H1 (cell line): ENCODE results near the gene SPATA31E1. TPM values are rescaled to one million over a fixed set of nuclear protein-coding genes. Genes with fewer than 3 reads are reported as not detected.

Source experiments
- EGR1 ChIP-seq: IDR thresholded peaks from 2 replicates; pipeline ENCODE4 v1.6.1; 2011; ENCODE audit warnings: low read depth, low read length, borderline replicate concordance
- JUN ChIP-seq: IDR thresholded peaks from 2 replicates; pipeline ENCODE4 v1.6.1; 2011; ENCODE audit warnings: low read depth, mild to moderate bottlenecking, improper control_type of control experiment, low read length
- MAFK ChIP-seq: IDR thresholded peaks from 2 replicates; pipeline ENCODE4 v1.6.1; 2012; ENCODE audit warnings: low read depth, mild to moderate bottlenecking, improper control_type of control experiment, low read length
- SP4 ChIP-seq: IDR thresholded peaks from 2 replicates; pipeline ENCODE4 v1.6.1; 2012; ENCODE audit warnings: low read length, inconsistent platforms
- polyA plus RNA-seq, 7 experiments: library from polyadenylated mRNA; depleted of rRNA in 3 of 7; stranded (reverse) in 5 of 7; unstranded in 2 of 7; fragments of >200 nt in 5 of 7; fragments of 200-250 nt in 2 of 7; gene quantifications; 1 replicate in 5 of 7; 2 replicates in 1 of 7; 4 replicates in 1 of 7; pipeline versions ENCODE4 v1.2.1 to v1.2.3, GENCODE V29; 2011 to 2013; ENCODE audit warnings: missing spikeins in 2 of 7, mixed read lengths in 2 of 7
- total RNA-seq: library from RNA; stranded (reverse); fragmentation: NEBNext Ultra II Directional; extraction: Animal tissue kit (Norgen Biotek cat#: 25700); gene quantifications from 2 replicates; pipeline ENCODE4 v1.2.1, GENCODE V29; 2021

The SPATA31E1 gene
- total and polyA plus RNA-seq, 2 of the 8 experiments (the other 6 are each of a cell fraction or from before 2014, with no cell fraction given) = 0.05 to 0.09 TPM

DNA sequence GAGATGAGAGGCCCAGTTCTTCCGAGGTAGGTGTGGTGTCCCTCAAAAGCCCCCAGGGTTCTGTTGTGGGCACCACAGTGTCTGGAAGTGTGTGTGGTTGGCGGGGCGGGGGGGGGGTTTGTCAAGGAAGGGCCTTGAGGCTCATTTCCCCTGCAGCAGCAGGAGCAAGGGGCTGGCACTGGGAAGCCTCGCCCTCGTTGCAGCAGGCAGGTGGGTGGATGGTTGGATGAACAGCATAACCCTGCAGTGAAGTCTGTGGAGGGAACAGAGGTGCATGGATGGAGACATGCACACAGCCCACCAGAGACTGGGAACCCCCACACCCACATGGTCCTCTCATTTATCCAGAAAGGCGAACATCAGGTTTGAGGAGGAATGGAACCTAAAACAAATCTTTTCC lies 2.0 kb upstream of the SPATA31E1 start (continued):
- TF ChIP-seq EGR1 (no peak), JUN (no peak), MAFK (no peak), SP4 (no peak)
